Astrocyte of the cerebellum (primary cell): ENCODE results near the gene P2RX6.

ENCODE experiments used
- DNase-seq: peaks from one replicate; pipeline ENCODE4 v3.0.0-alpha.2; 2011; ENCODE audit warnings: low read depth
- H3K4me3 ChIP-seq: 2 replicates; pipeline ENCODE4 v1.5.1; 2011; ENCODE audit warnings: mild to moderate bottlenecking, low read depth, low read length, moderate library complexity
- in situ Hi-C: cut with HindIII; loops from 2 replicates; pipeline ENCODE4 v1.10.0; 2017; ENCODE audit warnings: low sequenced_read_pairs
- TF ChIP-seq, protein P1 (sequence below): IDR thresholded peaks from 2 replicates; pipeline ENCODE4 v1.5.1; 2012; ENCODE audit warnings: low read length, low read depth, moderate library complexity, mild to moderate bottlenecking; ENCODE audit errors: missing control alignments

The P2RX6 gene

DNA sequence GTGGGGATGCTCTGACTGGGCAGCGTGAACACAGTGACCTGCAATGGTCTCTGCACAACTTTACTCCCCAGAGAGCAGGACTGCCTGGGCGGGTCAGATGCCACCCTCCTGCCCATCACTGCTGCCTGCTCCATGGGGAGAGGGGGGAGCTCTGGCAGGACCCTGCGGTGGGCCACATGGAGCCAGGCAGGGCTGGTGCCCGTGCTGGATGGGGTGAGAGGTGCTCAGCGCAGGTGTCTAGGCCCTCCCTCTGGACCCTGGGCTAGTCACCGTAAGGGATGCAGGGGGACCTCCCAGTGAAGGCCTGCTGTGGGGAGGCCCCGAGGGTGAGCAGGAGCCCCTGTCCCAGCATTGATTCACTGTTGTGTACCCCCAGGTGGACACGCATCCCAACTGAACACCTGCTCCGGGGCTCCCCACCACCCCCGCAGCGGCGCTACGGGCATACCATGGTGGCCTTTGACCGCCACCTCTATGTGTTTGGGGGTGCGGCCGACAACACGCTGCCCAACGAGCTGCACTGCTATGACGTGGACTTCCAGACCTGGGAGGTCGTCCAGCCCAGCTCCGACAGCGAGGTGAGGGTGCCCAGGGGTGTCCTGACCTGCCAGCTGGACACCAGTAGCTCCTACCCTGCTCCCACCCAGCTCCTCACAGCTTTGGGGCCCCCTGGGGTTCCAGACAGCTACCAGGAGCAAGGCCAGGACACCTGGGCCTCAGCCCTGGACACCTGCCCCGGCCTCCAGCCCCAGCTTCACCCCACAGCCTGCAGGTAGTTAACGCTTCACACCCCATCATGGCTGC is 23.5 kb upstream of the P2RX6 start:
- no peak overlapping the region for H3K4me3 ChIP-seq
- in situ Hi-C loops = no loop called here
- TF ChIP-seq, protein P1, sequence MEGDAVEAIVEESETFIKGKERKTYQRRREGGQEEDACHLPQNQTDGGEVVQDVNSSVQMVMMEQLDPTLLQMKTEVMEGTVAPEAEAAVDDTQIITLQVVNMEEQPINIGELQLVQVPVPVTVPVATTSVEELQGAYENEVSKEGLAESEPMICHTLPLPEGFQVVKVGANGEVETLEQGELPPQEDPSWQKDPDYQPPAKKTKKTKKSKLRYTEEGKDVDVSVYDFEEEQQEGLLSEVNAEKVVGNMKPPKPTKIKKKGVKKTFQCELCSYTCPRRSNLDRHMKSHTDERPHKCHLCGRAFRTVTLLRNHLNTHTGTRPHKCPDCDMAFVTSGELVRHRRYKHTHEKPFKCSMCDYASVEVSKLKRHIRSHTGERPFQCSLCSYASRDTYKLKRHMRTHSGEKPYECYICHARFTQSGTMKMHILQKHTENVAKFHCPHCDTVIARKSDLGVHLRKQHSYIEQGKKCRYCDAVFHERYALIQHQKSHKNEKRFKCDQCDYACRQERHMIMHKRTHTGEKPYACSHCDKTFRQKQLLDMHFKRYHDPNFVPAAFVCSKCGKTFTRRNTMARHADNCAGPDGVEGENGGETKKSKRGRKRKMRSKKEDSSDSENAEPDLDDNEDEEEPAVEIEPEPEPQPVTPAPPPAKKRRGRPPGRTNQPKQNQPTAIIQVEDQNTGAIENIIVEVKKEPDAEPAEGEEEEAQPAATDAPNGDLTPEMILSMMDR = no peak
- DNase-seq = no peak

DNA sequence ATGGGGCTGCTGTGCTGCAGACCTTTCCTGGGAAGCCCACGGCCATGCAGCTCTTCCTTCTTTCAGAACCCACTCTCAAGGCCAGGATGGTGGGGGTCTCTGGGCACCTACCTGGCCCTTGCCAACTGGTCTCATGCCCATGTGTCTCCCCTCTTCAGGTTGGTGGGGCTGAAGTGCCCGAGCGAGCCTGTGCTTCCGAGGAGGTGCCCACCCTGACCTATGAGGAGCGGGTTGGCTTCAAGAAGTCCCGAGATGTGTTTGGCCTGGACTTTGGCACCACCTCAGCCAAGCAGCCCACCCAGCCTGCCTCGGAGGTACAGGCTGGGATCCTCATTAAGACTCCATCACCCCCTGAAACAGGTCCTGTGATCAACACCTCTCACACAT is 22.9 kb upstream of the P2RX6 start:
- TF ChIP-seq, protein P1 = no peak
- H3K4me3 ChIP-seq = no peak overlapping the region
- DNase-seq = no peak
- in situ Hi-C loops = no loop called here

DNA sequence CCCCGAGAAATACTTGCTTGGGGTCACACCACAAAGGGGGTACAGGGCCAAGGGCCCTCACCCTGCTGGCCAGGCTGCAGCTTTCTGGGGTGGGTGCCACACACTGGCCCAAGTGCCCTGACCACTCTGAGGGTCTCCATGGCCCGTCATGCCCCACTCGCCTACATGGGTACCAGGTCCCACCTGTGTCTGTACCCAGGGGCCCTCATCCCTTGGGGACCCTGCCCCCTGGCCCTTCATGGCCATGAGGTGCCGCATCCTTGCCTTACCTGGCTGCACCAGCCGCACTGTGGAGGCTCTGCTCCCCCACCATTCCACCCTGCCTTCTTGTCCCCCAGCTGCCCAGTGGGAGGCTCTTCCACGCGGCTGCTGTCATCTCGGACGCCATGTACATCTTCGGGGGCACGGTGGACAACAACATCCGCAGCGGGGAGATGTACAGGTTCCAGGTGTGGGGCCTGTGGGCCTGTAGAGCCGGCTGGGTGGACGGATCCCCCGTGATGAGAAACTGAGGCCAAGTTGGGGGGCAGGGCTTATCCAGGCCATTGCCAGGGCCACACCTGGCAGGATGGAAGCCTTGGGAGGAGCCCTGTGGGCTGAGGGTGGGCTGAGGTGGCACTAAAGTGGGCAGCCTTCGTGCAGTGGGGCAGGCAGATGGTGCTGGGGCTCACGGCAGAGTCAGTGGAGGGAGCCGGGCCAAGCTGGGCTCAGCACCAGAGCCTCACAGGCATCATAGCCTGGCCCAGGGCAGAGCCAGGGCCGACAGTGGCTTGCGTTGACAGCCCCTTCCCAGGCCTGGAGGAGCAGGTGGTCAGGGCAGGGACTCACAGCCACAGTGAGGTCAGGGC is 22.3 kb upstream of the P2RX6 start:
- no peak for DNase-seq
- TF ChIP-seq, protein P1 = no peak
- in situ Hi-C loops = no loop called here
- H3K4me3 ChIP-seq = no peak overlapping the region

DNA sequence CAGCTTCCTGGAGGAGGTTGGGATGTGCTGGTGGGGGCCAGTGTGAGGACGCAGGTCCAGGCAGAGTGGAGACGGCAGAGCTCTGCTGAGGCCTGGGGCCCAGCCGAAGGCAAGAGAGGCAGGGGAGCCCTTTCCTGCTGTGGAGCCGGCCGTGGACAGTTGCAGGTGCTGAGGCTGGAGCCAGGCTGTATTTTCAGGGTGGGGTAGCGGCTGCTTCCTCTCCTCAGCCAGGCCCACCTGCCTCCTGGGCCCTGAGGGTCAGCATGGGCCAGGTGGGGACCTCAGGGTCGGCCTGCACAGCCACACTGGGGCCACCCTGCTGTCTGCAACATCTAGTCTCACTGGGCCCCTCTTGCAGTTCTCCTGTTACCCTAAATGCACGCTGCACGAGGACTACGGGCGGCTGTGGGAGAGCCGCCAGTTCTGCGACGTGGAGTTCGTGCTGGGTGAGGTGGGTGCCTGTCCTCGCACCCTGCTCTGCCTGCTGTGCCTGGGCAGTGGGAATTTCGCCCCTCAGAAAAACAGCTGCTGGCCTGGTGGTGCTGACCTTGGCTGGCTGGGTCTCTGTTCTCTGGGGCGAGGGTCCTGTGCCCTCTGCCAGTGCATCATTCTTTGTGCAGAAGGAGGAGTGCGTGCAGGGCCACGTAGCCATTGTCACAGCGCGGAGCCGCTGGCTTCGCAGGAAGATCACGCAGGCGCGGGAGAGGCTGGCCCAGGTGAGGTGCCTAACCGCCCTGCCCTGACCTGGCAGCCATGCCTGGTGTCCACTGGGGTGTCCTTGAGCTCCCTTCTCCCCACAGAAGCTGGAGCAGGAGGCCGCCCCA is 21.4 kb upstream of the P2RX6 start:
- TF ChIP-seq, protein P1 = no peak
- in situ Hi-C loops = no loop called here
- DNase-seq = no peak
- H3K4me3 ChIP-seq = no peak overlapping the region

DNA sequence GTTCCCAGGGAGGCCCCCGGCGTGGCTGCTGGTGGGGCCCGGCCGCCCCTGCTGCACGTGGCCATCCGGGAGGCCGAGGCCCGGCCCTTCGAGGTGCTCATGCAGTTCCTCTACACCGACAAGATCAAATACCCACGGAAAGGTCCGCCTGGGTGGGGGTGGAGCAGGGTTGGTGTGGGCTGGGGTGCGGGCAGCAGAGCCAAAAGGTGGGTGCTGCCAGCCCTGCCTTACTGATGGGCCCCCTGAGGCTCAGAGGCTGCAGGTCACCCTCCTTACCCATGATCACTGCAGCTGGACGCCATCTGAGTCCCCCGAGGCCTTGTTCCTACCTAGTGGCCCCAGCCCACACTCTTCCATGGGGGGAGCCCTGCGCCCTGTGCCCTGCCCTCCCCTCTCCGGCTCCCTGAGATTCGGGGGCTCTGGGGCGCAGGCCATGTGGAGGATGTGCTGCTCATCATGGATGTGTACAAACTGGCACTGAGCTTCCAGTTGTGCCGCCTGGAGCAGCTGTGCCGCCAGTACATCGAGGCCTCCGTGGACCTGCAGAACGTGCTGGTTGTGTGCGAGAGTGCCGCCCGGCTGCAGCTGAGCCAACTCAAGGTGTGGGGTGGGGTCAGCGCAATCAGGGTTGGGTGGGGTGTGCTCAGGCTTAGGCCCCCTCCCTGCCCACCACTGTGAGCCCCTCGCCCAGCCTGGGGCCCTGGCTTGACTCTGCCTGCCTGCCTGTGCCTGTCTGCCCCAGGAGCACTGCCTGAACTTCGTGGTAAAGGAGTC is 20.6 kb upstream of the P2RX6 start:
- H3K4me3 ChIP-seq = no peak overlapping the region
- TF ChIP-seq, protein P1 = no peak
- DNase-seq = no peak
- in situ Hi-C loops = no loop called here
